ENCODE results near the gene NOL12.

Gene NOL12

GRCh38 chr22:37662039-37662438, 24.1 kb upstream of the NOL12 start (continued):
- TF ChIP-seq CSDC2 (CRISPR knock-in tag; IDR thresholded peaks at IDR 0.05) (no peak), ZFP3 (CRISPR knock-in tag; IDR thresholded peaks at IDR 0.05) (no peak), ZNF8 (CRISPR knock-in tag; IDR thresholded peaks at IDR 0.05) (no peak)

- no peak for TF ChIP-seq ZC3H10 (CRISPR knock-in tag; IDR thresholded peaks at IDR 0.05)
- no peak for TF ChIP-seq PPARA (CRISPR knock-in tag; IDR thresholded peaks at IDR 0.05; ENCODE audit: borderline replicate concordance)
- no peak for TF ChIP-seq POU6F1 (CRISPR knock-in tag; IDR thresholded peaks at IDR 0.05; ENCODE audit: borderline replicate concordance, low read depth)
- TF ChIP-seq CREB5 (CRISPR knock-in tag; IDR thresholded peaks at IDR 0.05; ENCODE audit: low read depth), result no peak
- TF ChIP-seq TSHZ2 (CRISPR knock-in tag; IDR thresholded peaks at IDR 0.05), result no peak
- no peak for TF ChIP-seq ISL1 (CRISPR knock-in tag; IDR thresholded peaks at IDR 0.05)
- TF ChIP-seq ZFP3 (CRISPR knock-in tag; IDR thresholded peaks at IDR 0.05), result no peak
- TF ChIP-seq TCF4 (CRISPR knock-in tag; IDR thresholded peaks at IDR 0.05; ENCODE audit: borderline replicate concordance), result no peak
- no peak for TF ChIP-seq ZNF565 (CRISPR knock-in tag; conservative IDR thresholded peaks at IDR 0.05; ENCODE audit: low read depth)
- TF ChIP-seq TOX (CRISPR knock-in tag; IDR thresholded peaks at IDR 0.05; ENCODE audit: borderline replicate concordance), result no peak
- TF ChIP-seq SNAI2 (CRISPR knock-in tag; IDR thresholded peaks at IDR 0.05), result no peak
- no peak for TF ChIP-seq ZFP30 (CRISPR knock-in tag; IDR thresholded peaks at IDR 0.05)
- no peak for TF ChIP-seq GLIS3 (CRISPR knock-in tag; IDR thresholded peaks at IDR 0.05)
- TF ChIP-seq PATZ1 (CRISPR knock-in tag; IDR thresholded peaks at IDR 0.05; ENCODE audit: borderline replicate concordance), result no peak
- no peak for TF ChIP-seq BACH2 (CRISPR knock-in tag; IDR thresholded peaks at IDR 0.05; ENCODE audit: borderline replicate concordance)
- no peak for TF ChIP-seq RARB (CRISPR knock-in tag; IDR thresholded peaks at IDR 0.05)
- TF ChIP-seq CSDC2 (CRISPR knock-in tag; IDR thresholded peaks at IDR 0.05), result no peak
- TF ChIP-seq CSRNP3 (CRISPR knock-in tag; IDR thresholded peaks at IDR 0.05), result no peak
- no peak for TF ChIP-seq ZNF8 (CRISPR knock-in tag; IDR thresholded peaks at IDR 0.05)
- ATAC-seq, result no peak
These were observed 22.5 kb upstream of the NOL12 start for GRCh38 chr22:37663521-37664140.

GRCh38 chr22:37664249-37665101, 21.7 kb upstream of the NOL12 start:
- TF ChIP-seq TSHZ2 (CRISPR knock-in tag; IDR thresholded peaks at IDR 0.05), result no peak
- no peak for ATAC-seq

All from SK-N-SH treated with all-trans-retinoic acid at 6 μM for 48 hours (cell line).